ENCODE results near the gene OGFOD2. TPM values are rescaled to one million over a fixed set of nuclear protein-coding genes. Genes with fewer than 3 reads are reported as not detected.

OGFOD2 gene
- total RNA-seq, 1 donor from 2014 or later = 8.6 TPM

DNA sequence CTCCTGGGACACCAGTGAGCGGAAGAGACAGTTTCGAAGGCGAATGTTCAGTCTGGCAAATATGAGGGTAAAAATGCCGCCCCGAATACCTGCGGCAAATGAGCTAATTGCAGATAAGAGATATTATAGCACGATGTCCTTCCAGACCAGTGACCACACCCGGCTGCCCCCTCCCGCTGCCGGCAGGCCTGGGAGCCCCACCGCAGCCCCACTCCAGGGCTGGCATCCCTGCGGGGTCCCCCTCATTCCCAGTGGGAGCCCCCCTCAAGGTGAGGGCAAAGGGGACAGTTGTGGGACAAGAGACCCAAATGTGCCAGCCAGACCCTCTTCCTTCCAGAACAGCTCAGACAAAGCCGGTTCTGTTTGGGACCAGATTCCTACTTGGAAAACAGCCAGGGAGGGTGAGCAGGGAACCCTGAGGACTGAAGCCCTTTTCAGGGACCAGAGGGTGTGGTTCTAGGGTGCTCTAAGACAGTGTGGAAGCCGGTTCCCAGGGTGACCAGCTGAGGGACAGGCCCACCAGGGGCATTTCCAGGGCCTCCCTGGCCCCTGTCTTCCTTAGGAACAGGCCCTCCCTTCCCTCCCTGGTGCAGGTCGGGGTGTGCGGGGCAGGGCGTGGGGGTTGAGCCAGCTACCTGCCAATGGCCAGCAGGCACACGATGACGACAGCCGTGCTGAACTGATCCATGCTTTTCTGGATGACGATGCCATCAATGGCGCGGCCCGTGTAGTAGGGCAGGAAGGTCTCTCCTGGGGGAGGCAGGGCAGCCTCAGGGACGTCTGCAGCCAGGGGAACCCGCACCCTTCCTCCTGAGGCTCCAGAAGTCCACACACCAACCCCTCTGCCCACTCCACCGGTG, 25.0 kb upstream of the OGFOD2 start:
- no peak for DNase-seq (ENCODE audit: low spot score)

GRCh38 chr12:122951406-122951805, 23.6 kb upstream of the OGFOD2 start:
- DNase-seq (ENCODE audit: low spot score) = no peak

DNA sequence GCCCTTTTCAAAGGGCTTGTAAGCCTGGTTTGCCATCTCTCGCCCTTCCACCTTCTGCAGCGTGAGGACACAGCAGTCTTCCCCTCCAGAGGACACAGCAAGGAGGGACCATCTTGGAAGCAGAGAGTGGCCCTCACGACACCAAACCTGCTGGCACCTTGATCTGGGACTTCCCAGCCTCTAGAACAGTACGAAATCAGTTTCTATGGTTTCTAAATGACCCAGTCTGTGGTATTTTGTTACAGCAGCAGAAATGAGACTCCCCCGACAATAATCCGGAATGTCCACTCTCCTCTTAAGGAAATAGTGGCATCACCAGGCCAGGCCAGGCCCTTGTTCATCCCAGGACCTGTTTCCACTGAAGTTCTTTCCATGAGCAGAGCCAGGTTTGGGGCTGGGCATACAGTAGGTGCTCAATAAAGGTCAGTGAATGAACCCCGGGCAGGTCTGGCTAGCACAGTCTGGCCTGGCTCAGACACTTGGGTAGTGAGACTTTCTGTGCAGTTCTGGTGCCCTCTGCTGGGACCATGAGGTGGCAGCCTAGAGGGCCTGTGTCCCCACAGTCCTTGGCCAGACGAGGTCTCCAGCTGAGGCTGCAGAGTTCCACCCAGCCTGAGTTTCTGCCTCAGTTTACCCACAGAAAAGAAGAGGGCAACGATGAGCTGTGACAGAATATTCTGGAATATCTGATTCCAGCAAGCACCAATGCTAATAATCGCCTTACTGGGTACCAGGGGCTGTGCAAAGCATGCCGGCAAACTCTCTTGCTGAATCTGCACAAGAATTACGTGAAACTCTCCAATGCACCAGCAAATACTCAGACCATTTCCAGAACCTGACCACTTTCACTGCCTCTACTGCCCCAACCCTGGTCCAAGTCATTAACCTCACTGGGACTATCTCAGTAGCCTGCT, 22.8 kb upstream of the OGFOD2 start:
- DNase-seq (ENCODE audit: low spot score) = no peak

- DNase-seq (ENCODE audit: low spot score) = no peak
These were observed 19.9 kb upstream of the OGFOD2 start for GRCh38 chr12:122955156-122955555.

GRCh38 chr12:122956035-122956434, 19.0 kb upstream of the OGFOD2 start:
- no peak for DNase-seq (ENCODE audit: low spot score)

- DNase-seq (ENCODE audit: low spot score) = no peak
These were observed 16.7 kb upstream of the OGFOD2 start for GRCh38 chr12:122958198-122958888.

- DNase-seq (ENCODE audit: low spot score) = no peak
These were observed 15.4 kb upstream of the OGFOD2 start for GRCh38 chr12:122959566-122960192.

GRCh38 chr12:122960193-122960569, 14.9 kb upstream of the OGFOD2 start:
- no peak for DNase-seq (ENCODE audit: low spot score)

DNA sequence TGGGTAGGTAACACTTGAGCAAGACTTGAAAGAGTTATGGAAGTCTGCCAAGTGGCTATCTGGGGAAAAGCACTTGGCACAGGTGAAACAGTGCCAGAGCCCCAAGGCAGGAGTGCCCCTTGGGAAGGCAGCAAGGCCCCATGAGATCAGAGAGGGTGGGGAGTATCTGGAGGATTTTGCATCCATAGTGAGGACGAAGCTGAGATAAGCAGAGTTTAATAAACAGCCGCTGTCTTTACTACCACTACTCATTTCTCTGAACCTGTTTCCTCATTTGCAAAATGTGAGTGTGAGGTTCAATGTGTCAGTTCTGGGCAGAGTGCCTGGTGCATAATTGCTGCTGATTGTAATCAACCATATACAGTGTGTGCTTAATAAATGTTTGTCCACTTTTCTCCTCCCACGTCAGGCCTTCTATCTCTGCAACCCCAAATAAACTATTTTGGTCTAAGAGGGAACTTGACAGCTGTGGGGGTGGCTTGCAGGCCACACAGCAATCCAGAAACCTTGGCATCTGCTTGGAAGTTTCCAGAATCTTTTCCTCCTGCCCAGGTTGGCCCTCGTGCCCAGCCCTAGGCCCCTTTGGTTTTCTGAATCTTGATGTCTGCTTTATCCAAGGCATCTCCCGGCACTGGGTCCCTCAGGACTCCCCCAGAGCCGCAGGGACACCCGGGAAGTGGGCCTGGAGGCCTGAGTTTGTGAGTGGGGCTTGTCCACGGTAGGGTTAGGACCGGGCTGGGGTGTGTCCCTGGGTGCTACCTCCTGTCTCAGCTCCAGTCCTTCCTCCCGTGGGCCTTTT, 13.3 kb upstream of the OGFOD2 start:
- no peak for DNase-seq (ENCODE audit: low spot score)

GRCh38 chr12:122963941-122964265, 11.1 kb upstream of the OGFOD2 start:
- DNase-seq (ENCODE audit: low spot score) = no peak

GRCh38 chr12:122964439-122965257, 10.4 kb upstream of the OGFOD2 start:
- DNase-seq (ENCODE audit: low spot score) = no peak

DNA sequence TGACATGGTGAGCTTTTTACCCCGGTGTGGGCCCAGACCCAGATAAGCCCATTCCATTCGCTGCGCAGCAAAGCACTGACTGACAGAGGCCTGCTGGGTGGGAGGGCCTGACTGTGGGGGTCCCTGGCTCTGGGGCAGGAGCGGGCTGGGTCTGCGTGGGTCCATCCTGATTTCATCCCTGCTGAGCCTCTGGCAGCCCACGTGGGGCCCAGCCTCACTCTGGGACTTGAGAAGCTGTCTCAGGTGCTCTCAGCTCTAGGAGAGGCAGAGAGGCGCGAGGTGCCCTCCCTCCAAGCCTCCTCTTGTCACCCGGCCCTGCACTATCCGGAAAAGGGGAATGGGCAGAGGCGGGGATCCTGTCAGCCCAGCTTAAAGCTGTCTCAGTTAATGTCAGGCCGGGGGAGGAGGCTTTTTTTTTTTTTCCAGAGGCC, 9.7 kb upstream of the OGFOD2 start:
- DNase-seq (ENCODE audit: low spot score) = no peak

DNA sequence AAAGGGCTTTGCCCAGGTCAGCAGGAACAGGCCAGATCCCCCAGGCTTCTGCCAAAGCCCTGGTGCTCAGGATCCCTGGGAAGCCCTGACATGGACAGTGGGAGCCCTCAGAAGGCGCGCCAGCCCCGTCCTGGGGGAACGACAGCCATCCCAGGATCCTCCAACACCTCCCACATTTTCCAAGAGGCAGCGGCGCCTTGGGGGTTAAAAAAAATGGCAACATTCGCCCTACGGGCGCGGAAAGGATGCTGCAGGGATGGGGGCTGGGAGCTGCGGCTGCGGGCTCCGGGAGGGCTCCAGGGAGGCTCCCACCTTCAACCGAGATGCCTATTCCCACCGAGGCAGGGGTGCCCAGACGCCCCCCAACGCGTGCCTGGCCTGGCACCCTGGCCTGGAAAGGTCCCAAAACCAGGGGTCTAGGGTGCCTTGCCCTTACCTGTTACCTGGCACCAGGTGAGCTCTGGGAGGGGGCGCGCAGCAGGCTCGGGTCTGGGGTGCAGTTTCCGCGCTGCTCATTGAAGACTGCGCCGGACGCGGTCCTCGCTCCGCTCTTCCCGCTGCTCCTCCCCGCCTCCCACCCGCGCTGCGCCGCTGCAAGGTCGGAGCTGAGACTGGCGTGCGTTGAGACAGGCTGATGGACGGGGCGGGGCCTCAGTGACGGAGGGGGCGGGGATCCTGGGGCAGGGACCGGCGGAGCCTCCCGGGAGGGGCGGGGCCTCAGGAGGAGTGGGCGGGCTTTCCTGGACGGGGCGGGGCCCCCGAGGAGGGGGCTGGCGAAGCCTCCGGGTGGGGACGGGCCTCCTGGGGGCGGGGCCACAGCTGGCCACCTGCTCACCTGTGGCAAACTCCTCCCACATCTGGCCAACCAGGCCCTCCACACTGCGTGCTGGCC, 8.9 kb upstream of the OGFOD2 start, which contains the start of gene ABCB9:
Gene ABCB9, minus strand, starts transcription at position 613 of the 892 bp plus-strand sequence. CDS start 6,228 bp downstream, outside the sequence.
- DNase-seq (ENCODE audit: low spot score) = peak; percentile 97

GRCh38 chr12:122966743-122967550, 8.1 kb upstream of the OGFOD2 start:
- DNase-seq (ENCODE audit: low spot score) = no peak

DNA sequence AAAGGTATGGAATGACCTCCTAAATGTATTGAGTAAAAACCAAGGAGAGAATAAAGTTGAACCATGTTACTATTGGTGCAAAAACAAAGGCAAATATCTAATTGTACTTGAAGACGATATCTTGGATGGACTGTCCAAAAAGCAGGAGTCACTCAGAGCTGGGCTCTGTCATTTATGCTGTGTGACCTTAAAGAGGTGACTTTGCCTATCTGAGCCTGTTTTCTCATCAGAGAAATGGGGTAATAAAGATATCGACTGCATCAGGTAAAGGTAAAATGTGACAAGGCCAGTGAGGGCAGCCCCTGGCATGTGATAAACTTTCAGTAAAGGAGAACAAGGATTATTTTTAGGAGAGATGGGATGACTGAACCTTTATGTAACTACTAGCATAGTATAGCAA, 6.9 kb upstream of the OGFOD2 start:
- no peak for DNase-seq (ENCODE audit: low spot score)

- no peak for DNase-seq (ENCODE audit: low spot score)
These were observed 5.4 kb upstream of the OGFOD2 start for GRCh38 chr12:122969676-122970075.

- DNase-seq (ENCODE audit: low spot score) = peak; percentile 99
These were observed 661 bp upstream of the OGFOD2 start for GRCh38 chr12:122974274-122974891.

Measured in mesenteric fat pad (tissue), 1 donor.